HG03103 (cell line): ENCODE measurements around the gene CLEC17A.
"Not testable (repeated sequence)": the region's sequence is repeated elsewhere in the genome, so short reads cannot be mapped to it uniquely, and the experiment has no call there.

Experiments used
- ATAC-seq: cut with Tn5 transposase; IDR thresholded peaks from one replicate; pipeline ENCODE4 v1.9.1; 2021; ENCODE audit warnings: low read depth; ENCODE audit not compliant: unreplicated experiment

CLEC17A gene

GRCh38 chr19:14558370-14559066, 24.4 kb upstream of the CLEC17A start:
- ATAC-seq = no peak

- ATAC-seq = no peak
Measured at GRCh38 chr19:14559916-14560775, 22.7 kb upstream of the CLEC17A start.

- ATAC-seq = no peak
Measured at GRCh38 chr19:14560776-14561108, 22.1 kb upstream of the CLEC17A start.

GRCh38 chr19:14561249-14561648, 21.6 kb upstream of the CLEC17A start:
- no peak for ATAC-seq

GRCh38 chr19:14561847-14562351, 21.0 kb upstream of the CLEC17A start:
- no peak for ATAC-seq

- no peak for ATAC-seq
Measured at GRCh38 chr19:14562660-14563589, 20.0 kb upstream of the CLEC17A start.

- ATAC-seq = no peak
Measured at GRCh38 chr19:14563590-14563926, 19.3 kb upstream of the CLEC17A start.

GRCh38 chr19:14563989-14564651, 18.8 kb upstream of the CLEC17A start:
- ATAC-seq = no peak

- ATAC-seq = not testable (repeated sequence)
Measured at GRCh38 chr19:14564652-14565297, 18.1 kb upstream of the CLEC17A start.

GRCh38 chr19:14565298-14565679, 17.6 kb upstream of the CLEC17A start:
- no peak for ATAC-seq

GRCh38 chr19:14565765-14566711, 16.8 kb upstream of the CLEC17A start:
- no peak for ATAC-seq

- no peak for ATAC-seq
Measured at GRCh38 chr19:14566712-14567077, 16.2 kb upstream of the CLEC17A start.

GRCh38 chr19:14567079-14567478, 15.8 kb upstream of the CLEC17A start:
- ATAC-seq = no peak

GRCh38 chr19:14570864-14571527, 11.9 kb upstream of the CLEC17A start:
- no peak for ATAC-seq

- peak; percentile 57 for ATAC-seq
Measured at GRCh38 chr19:14571695-14572490, 11.0 kb upstream of the CLEC17A start, which contains the start of gene NDUFB7. TSS of gene NDUFB7 (minus strand) at chr19:14572066. CDS start at chr19:14572000, 66 bp downstream.

GRCh38 chr19:14575428-14575980, 7.4 kb upstream of the CLEC17A start:
- no peak for ATAC-seq

GRCh38 chr19:14576363-14576762, 6.5 kb upstream of the CLEC17A start:
- ATAC-seq = no peak
